ENCODE data around the gene STARD7.

STARD7 gene

DNA sequence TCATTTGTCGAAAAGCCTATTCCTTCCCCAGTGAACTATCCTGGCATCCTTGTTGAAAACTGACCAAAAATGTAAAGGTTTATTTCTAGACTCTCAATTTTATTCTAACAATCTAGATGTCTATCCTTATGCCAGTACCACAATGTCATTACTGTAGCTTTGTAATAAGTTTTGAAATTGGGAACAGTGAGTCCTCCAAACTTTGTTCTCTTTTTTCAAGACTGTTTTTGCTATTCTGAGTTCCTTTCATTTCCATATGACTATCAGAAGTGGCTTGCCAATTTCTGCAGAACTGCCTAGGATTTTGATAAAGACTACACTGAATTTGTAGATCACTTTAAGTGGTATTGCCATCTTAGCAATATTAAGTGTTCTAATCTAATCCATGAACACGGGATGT lies 9.7 kb downstream of the STARD7 start:
- H3K9me3 ChIP-seq = no peaks in the 10 kb centered on the region
- no peak overlapping the region for H3K4me3 ChIP-seq (ENCODE audit: low read depth, low read length)
- no peaks in the 10 kb centered on the region for H3K27me3 ChIP-seq
- TF ChIP-seq, protein P1, sequence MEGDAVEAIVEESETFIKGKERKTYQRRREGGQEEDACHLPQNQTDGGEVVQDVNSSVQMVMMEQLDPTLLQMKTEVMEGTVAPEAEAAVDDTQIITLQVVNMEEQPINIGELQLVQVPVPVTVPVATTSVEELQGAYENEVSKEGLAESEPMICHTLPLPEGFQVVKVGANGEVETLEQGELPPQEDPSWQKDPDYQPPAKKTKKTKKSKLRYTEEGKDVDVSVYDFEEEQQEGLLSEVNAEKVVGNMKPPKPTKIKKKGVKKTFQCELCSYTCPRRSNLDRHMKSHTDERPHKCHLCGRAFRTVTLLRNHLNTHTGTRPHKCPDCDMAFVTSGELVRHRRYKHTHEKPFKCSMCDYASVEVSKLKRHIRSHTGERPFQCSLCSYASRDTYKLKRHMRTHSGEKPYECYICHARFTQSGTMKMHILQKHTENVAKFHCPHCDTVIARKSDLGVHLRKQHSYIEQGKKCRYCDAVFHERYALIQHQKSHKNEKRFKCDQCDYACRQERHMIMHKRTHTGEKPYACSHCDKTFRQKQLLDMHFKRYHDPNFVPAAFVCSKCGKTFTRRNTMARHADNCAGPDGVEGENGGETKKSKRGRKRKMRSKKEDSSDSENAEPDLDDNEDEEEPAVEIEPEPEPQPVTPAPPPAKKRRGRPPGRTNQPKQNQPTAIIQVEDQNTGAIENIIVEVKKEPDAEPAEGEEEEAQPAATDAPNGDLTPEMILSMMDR (IDR thresholded peaks at IDR 0.05; ENCODE audit: low read depth, low read length) = no peak
- no peaks in the 10 kb centered on the region for H3K4me1 ChIP-seq
- DNase-seq = no peak
- H3K36me3 ChIP-seq = peaks cover 6% of the 10 kb centered on the region

DNA sequence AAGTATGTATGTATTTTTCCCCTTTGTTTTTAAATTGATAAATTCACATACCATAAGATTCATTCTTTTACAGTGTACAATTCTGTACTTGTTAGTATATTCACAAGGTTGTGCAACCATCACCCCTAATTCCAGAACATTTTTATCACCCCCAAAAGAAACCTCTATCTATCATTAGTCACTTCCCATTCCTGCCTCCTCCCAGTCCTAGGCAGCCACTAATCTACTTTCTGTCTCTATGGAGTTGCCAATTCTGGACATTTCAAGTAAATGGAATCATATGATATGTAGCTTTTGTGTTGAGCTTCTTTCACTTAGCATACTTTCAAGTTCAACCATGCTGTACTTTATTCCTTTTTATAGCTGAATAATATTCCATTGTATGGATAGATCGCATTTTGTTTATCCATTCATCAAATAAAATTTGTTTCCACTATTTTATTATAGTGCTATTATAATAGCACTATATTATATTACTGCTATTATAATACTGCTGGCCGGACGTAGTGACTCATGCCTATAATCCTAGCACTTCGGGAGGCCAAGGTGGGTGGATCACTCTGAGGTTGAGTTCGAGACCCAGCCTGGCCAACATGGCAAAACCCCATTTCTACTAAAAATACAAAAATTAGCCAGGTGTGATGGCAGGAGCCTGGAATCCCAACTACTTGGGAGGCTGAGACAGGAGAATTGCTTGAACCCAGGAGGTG lies 10.9 kb downstream of the STARD7 start:
- TF ChIP-seq, protein P1 (IDR thresholded peaks at IDR 0.05; ENCODE audit: low read depth, low read length) = no peak
- H3K4me1 ChIP-seq = no peaks in the 10 kb centered on the region
- H3K36me3 ChIP-seq = peaks cover 6% of the 10 kb centered on the region
- H3K9me3 ChIP-seq = no peaks in the 10 kb centered on the region
- DNase-seq = no peak
- no peaks in the 10 kb centered on the region for H3K27me3 ChIP-seq
- H3K4me3 ChIP-seq (ENCODE audit: low read depth, low read length) = no peak overlapping the region

DNA sequence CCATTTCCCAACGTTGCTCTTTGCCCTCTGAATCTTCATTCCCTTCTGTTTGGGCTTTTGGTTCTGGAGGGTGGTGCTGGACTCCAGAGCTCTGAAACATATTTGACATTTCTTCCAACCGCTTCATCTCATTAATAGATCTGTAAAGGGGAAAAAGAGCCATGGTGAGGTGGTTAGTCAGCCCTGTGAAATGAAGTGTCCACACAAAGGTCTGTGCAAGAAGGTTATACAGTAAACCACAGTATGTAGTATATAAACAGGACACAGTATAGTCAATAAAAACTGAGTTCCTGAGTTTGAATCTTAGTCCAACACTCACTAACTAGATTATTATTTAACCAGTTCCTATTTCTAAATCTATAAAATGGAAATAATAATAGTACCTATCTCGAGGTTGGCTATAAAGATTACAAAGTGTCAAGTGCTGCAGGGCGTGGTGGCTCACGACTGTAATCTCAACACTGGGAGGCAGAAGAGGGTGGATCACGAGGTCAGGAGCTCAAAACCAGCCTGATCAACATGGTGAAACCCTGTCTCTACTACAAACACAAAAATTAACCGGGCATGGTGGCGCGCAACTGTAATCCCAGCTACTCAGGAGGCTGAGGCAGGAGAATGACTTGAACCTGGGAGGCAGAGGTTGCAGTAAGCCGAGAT lies 13.1 kb downstream of the STARD7 start:
- peaks cover 12% of the 10 kb centered on the region for H3K36me3 ChIP-seq
- DNase-seq = no peak
- H3K4me1 ChIP-seq = no peaks in the 10 kb centered on the region
- TF ChIP-seq, protein P1 (IDR thresholded peaks at IDR 0.05; ENCODE audit: low read depth, low read length) = no peak
- no peaks in the 10 kb centered on the region for H3K27me3 ChIP-seq
- no peaks in the 10 kb centered on the region for H3K9me3 ChIP-seq
- H3K4me3 ChIP-seq (ENCODE audit: low read depth, low read length) = no peak overlapping the region

DNA sequence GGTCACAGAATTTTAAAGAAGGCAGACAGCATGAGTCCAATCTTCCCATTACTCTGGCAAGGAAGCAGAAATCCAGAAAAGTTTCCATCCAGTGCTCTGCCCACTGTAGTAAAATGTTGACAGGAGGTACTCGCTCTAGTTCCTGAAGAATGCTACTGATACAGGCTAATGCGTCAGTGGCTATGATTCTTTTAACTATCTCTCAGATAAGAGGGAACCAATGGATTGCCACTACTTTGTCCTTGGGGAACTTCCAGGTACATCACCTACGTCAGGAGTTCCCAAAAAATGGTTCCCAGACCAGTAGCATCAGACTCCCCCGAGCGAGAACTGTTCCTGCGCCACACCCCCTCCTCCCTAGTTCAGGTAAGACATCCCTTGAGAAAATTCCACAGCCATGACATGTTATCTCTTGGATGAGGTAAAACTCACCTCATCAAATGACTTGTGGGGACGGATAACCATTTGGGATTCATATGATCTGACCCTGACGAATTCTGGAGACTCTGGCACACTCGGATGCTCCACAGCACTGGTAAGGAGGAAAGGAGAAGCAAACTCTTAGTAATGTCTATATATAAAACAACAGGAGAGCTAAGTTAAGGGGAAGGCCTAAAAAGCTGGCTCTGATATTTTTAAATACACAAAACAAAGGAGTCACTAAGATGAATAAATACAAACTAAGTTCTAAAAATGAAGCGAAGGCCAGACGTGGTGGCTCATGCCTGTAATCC lies 16.5 kb downstream of the STARD7 start:
- H3K9me3 ChIP-seq = no peaks in the 10 kb centered on the region
- H3K27me3 ChIP-seq = no peaks in the 10 kb centered on the region
- no peak for DNase-seq
- H3K4me3 ChIP-seq (ENCODE audit: low read depth, low read length) = no peak overlapping the region
- TF ChIP-seq, protein P1 (IDR thresholded peaks at IDR 0.05; ENCODE audit: low read depth, low read length) = no peak
- no peaks in the 10 kb centered on the region for H3K4me1 ChIP-seq
- peaks cover 21% of the 10 kb centered on the region for H3K36me3 ChIP-seq

DNA sequence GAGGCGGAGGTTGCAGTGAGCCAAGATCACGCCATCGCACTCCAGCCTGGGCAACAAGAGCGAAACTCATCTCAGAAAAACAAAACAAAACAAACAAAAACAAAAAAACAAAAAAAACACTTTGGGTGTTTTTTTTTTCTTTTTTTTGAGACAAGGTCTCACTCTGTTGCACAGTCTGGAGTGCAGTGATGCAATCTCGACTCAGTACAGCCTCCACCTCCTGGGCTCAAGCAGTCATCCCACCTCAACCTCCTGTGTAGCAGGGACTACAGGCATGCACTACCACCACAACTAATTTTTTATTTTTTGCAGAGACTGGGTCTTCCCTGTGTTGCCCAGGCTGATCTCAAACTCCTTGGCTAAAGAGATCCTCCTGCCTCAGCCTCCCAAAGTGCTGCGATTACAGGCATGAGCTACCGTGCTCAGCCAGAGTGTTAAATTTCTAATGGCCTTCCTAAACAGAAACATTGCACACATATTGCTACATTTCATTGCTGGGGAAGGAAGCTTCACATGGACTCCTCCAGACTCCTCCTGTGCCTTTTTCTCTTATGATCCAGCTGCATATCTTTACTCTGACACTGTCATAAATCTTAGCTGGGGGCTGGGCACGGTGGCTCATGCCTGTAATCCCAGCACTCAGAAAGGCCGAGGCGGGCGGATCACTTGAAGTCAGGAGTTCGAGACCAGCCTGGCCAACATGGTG lies 19.7 kb downstream of the STARD7 start:
- Histone ChIP-seq H3K27me3 (no peaks in the 10 kb centered on the region), H3K36me3 (peaks cover 31% of the 10 kb centered on the region), H3K9me3 (no peaks in the 10 kb centered on the region), H3K4me3 (ENCODE audit: low read depth, low read length) (no peak overlapping the region), H3K4me1 (no peaks in the 10 kb centered on the region)
- TF ChIP-seq, protein P1 (IDR thresholded peaks at IDR 0.05; ENCODE audit: low read depth, low read length) = no peak
- DNase-seq = no peak
